Fibroblast of upper back skin (primary cell): Measurements from ENCODE around the gene TMEM145.
A peak's percentile ranks its signal among the peaks of the same experiment; 100 is the strongest.

ENCODE experiments used
- DNase-seq: peaks from one replicate; pipeline ENCODE4 v3.0.0-alpha.2; 2013

The TMEM145 gene

DNA sequence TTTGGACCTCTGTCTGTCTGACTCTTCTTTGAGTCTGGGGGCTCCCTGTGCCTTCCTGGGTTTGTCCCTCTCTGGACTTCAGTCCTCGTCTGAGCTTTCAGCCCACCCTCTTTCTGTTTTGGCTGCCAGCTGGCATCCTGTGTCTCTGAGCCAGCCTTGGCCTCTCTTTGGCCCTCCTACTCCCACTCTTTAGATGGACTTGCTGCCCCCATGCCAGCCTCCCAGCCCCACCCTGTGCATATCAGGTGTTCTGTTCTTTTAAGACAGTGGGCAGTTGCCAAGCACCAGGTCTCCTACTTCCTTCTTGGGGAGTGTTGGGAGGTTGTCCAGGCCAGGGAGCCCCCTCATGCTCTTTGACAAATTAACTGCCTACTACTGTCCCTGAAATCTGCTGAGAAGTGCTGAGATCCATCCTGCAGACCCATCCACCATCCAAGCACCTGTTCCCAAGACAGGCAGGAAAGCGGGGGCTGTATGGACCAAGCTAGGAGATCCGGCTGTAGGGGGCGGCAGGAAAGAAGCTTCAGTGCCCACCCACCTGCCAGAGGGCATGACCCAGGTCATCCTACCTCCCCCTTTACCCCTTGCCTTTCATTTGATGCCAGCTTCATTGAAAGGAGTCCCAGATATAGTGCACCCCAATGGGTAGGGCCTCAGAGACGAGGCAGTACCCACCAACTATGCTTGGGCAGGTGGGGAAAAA is 34.5 kb upstream of the TMEM145 start:
- no peak for DNase-seq

GRCh38 chr19:42279155-42279901 is 33.8 kb upstream of the TMEM145 start:
- DNase-seq: no peak

DNA sequence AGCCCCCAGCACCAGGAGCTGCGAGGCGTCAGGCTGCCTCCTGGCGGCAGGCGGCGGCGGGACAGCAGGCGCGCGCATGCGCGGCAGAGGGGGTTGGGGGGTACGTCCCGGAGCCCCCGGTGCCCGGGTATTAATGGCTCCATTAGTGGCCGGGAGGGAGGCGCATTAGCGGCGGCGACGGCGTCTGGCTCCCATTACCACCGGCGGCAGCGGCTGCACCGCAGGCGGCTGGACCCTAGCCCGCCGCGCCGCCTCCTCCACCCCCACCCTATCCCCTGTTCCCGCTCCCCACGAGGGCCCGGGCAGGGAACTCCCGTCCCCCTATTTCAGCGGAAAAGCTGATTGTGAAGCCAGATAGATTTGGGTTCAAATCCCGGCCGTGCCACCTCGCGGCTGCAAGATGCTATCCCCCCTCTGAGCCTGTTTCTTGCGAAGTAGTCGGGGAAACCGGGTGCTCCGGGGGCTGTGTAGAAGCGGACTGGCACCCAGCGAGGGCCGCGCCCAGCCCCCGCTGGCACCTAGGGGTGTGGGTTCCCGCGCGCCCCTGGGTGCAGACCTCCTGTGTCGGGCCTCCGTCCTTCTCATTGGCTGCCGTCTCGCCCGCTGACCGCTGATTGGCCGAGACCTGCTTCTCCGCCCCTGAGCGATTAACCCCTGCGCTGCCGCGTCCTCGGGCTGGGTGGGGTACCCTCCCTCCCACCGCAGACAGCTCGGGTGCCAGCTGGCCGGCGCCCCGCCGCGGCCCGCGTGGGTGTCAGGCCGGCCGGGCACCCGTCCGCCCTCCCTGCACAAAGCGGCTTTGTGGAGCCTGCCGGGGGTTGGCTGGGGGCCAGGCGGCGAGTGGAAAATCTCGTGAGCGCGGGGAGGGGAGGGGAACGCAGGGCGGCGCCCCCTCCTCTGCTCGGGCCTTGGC is 33.0 kb upstream of the TMEM145 start:
- peak; percentile 92 for DNase-seq

DNA sequence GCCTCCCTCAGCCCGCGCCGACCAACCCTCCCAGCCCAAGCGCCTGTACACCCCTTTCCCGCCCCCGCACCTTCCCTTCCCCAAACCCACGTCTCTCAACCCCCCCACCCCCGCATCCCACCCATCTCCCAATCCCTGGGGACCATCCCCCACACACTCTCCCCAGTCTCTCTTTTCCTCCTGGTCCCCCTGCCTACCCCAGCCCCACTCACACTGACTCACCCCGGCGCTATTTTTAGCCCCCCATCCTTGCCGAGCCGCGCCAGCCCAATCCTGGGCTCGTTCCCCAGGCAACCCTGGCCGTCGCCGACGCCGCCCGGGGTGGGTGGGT is 32.3 kb upstream of the TMEM145 start:
- peak; percentile 73 for DNase-seq

- DNase-seq: peak; percentile 53
Observed at GRCh38 chr19:42281146-42281826, 31.8 kb upstream of the TMEM145 start.

DNA sequence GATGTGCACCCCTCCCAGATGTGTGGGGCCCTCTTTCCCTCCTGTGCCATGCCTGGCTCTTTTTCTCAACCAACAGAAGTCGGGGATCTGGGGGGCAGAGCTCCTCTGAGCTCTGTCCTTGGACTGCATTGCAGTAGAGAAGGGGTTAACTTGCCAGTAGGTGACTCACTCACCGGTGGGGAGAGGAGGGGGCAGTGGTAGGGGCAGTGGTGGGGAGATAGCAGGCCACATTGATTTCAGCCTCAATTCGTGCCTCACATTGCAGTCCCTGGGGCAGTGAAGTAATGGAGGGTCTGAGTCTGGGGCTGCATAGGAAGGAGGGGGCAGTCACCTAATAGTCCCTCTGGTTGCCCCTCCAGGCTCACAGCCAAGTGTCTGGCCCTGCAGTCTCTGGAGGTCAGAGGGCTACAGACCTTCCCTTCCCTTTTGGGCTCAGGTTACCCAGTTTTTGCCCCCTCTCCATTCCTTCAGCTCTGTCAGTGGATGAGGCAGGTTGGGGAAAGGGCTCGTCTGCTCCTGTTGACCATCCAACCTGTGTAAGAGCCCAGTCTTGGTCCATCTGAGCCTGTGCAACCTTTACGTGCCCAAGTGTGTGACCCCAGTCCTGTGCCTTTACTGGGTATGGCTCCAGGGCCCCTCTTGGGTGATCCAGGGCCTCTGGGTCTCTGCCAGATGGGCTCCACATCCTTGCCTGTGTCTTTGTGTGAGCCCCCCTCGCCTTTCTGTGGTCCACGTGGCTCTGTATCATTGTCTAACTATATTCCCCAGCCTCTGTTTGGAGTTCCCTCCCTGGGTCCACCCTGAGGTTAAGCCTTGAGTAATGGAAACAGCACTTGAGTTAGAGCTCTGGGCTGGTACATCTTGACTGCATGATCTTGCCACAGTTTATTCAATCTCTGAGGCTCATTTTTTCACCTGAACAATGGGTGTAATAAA is 31.0 kb upstream of the TMEM145 start:
- peak; percentile 72 for DNase-seq

DNA sequence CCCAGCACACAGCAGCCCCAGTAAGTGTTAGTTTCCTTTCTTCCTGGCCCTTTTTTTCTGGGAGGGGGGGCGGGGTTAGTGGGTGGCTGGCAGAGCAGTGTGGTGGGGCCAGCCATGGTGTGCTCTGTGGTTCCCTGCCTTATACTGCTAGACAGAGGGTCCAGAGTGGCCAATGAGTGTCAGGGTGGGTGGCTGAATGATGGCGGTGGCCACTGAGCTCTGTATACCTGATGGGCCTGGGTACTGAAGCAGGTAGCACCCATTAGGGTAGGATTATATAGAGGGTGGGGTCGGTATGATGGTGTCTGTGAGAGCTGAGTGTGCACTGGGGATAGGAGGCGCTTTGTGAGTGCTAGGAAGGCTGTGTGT is 30.3 kb upstream of the TMEM145 start:
- DNase-seq: no peak

- peak; percentile 95 for DNase-seq
Observed at GRCh38 chr19:42283188-42284065, 29.7 kb upstream of the TMEM145 start.

GRCh38 chr19:42284066-42284501 is 29.0 kb upstream of the TMEM145 start:
- DNase-seq: peak; percentile 79

- no peak for DNase-seq
Observed at GRCh38 chr19:42284591-42285341, 28.3 kb upstream of the TMEM145 start.

- DNase-seq: no peak
Observed at GRCh38 chr19:42285541-42285941, 27.6 kb upstream of the TMEM145 start.

- DNase-seq: no peak
Observed at GRCh38 chr19:42285988-42286348, 27.1 kb upstream of the TMEM145 start.

DNA sequence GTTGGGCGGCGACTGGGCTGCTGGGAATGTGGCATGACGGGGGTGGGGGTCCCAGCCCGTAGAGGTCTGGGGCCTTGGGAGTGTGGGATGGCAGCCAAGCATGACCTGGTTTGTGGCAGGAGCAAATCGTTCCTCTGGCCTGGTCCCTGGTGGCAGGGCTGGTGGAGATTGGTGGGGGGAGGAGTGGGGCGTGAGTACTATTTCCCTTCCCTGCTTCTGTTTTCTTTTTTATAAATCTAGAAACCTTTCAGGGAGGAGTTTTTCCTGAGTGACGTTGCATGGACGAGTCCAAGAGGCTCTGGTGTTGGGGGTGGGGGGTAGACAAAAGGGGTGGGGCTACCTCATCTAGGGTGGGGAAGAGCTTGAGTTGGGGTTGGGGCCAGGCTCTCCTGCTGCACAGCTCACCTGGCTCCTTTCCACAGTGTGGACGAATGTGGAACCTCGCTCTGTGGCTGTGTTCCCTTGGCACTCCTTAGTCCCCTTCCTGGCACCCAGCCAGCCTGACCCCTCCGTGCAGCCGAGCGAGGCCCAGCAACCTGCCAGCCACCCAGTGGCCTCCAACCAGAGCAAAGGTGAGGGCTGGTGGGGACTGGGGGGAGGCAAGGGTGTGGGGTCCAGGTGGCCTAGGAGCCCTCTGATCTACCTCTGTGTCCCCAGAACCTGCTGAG is 26.6 kb upstream of the TMEM145 start:
- peak; percentile 41 for DNase-seq

DNA sequence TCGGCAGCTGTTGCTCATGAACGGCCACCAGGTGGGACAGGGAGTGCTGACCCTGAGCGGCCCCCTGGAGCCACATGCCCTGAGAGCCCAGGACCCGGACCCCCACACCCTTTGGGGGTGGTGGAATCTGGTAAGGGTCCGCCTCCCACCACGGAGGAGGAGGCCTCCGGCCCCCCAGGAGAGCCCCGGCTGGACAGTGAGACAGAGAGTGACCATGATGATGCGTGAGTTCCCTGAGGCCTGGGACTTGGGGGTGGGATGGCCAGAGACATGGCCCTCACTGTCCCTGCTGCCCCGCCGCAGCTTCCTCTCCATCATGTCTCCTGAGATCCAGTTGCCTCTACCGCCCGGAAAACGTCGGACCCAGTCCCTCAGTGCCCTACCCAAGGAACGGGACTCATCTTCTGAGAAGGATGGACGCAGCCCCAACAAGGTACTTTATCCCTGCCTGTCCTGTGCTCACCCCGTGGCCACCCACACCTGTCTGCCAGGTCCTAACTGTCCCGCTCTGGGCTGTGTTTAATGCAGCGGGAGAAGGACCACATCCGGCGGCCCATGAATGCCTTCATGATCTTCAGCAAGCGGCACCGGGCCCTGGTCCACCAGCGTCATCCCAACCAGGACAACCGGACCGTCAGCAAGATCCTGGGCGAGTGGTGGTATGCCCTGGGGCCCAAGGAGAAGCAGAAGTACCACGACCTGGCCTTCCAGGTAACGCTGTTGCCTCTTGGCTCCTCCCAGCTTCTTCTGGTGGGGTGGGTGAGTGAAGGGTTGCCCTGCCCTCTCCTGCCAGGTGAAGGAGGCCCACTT is 25.9 kb upstream of the TMEM145 start:
- DNase-seq: no peak

GRCh38 chr19:42287827-42288107 is 25.3 kb upstream of the TMEM145 start:
- no peak for DNase-seq

GRCh38 chr19:42288387-42288786 is 24.7 kb upstream of the TMEM145 start:
- DNase-seq: no peak

- DNase-seq: no peak
Observed at GRCh38 chr19:42288881-42289555, 24.1 kb upstream of the TMEM145 start.

DNA sequence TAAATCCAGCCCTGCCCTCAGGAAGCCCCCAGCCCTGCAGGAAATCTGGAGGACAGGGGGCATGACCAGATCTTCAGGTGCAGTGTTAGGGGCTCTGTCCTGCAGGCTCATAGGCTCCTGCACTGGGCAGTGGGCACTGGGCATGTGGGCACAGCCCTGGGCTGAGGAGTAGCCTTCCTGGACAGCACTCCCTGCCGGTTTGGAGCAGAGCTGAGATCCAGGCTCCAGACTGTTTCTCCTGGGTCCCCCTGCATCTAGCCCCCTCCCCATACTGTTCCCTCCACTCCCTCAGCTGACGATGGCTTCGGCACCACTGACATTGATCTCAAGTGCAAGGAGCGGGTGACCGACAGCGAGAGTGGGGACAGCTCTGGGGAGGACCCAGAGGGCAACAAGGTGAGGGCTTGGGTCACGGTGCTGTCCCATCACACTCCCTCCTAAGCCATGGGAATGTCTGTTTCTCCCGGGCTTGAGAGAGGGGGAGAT is 23.5 kb upstream of the TMEM145 start:
- no peak for DNase-seq
